Endodermal cell (in vitro differentiated cells): ENCODE data around the gene ROCK2. TPM values are rescaled to one million over a fixed set of nuclear protein-coding genes. Genes with fewer than 3 reads are reported as not detected.

Source experiments
- DNase-seq: peaks from one replicate; pipeline ENCODE4 v3.0.0-alpha.2; 2017
- H3K27ac ChIP-seq: 2 replicates; pipeline ENCODE4 v1.5.1; 2013; ENCODE audit warnings: mild to moderate bottlenecking, low read depth, low read length, moderate library complexity
- H3K27me3 ChIP-seq: 2 replicates; pipeline ENCODE4 v1.6.1; 2013; ENCODE audit warnings: mild to moderate bottlenecking, low read length, moderate library complexity; ENCODE audit not compliant: insufficient read depth, control insufficient read depth, poor library complexity, severe bottlenecking
- H3K36me3 ChIP-seq: 2 replicates; pipeline ENCODE4 v1.7.0; 2013; ENCODE audit warnings: mild to moderate bottlenecking, low read length, moderate library complexity; ENCODE audit not compliant: control insufficient read depth, insufficient read depth
- H3K4me1 ChIP-seq: one replicate; pipeline ENCODE4 v1.7.0; 2013; ENCODE audit warnings: low read length; ENCODE audit not compliant: control insufficient read depth, insufficient read depth
- H3K4me3 ChIP-seq: 2 replicates; pipeline ENCODE4 v1.5.1; 2013; ENCODE audit warnings: mild to moderate bottlenecking, low read length, moderate library complexity
- H3K9ac ChIP-seq: 2 replicates; pipeline ENCODE4 v1.6.1; 2013; ENCODE audit warnings: mild to moderate bottlenecking, low read length, moderate library complexity; ENCODE audit not compliant: poor library complexity, severe bottlenecking; ENCODE audit errors: extremely low read depth
- H3K9me3 ChIP-seq: 2 replicates; pipeline ENCODE4 v1.6.1; 2013; ENCODE audit warnings: mild to moderate bottlenecking, low read length, moderate library complexity; ENCODE audit not compliant: control insufficient read depth
- H3K27ac Mint-ChIP-seq: 2 replicates; pipeline ENCODE4 v1.8.0; 2020; ENCODE audit warnings: mixed read lengths
- H3K27me3 Mint-ChIP-seq: 2 replicates; pipeline ENCODE4 v1.8.0; 2021; ENCODE audit warnings: mild to moderate bottlenecking, mixed read lengths; ENCODE audit not compliant: insufficient read depth
- H3K36me3 Mint-ChIP-seq: 2 replicates; pipeline ENCODE4 v1.8.0; 2020; ENCODE audit warnings: low read depth, mixed read lengths
- H3K4me1 Mint-ChIP-seq: 2 replicates; pipeline ENCODE4 v1.8.0; 2020; ENCODE audit warnings: mixed read lengths
- H3K4me3 Mint-ChIP-seq: 2 replicates; pipeline ENCODE4 v1.8.0; 2020; ENCODE audit warnings: mild to moderate bottlenecking, moderate library complexity, mixed read lengths
- H3K9me3 Mint-ChIP-seq: 2 replicates; pipeline ENCODE4 v1.8.0; 2020; ENCODE audit warnings: mild to moderate bottlenecking, mixed read lengths
- CTCF ChIP-seq: fragments of 200-600 bp; sonication (generic); conservative IDR thresholded peaks from 2 replicates; pipeline ENCODE4 v1.5.0; 2021; ENCODE audit warnings: antibody characterized with exemption, mild to moderate bottlenecking
- WGBS, 2 experiments: methylation state at CpG; one replicate each; pipeline versions ENCODE4 v1.1.5 to v1.1.7; 2013; ENCODE audit warnings: missing lambda C conversion rate in 2 of 2, mixed read lengths in 1 of 2; ENCODE audit not compliant: insufficient coverage in 1 of 2, insufficient read length in 1 of 2; 5-methylcytosine and 5-hydroxymethylcytosine counted together
- total RNA-seq, 2 donors: library from RNA; stranded (reverse); fragmentation: NEBNext Ultra II Directional in 1 of 2; extraction: Animal tissue kit (Norgen Biotek cat#: 25700) in 1 of 2; gene quantifications; 2 replicates in 1 of 2; 3 replicates in 1 of 2; pipeline ENCODE4 v1.2.1, GENCODE V29; 2021

The ROCK2 gene
- total RNA-seq, 2 donors from 2014 or later: 27.2 to 32.6 TPM

GRCh38 chr2:11180653-11181052 is 163.8 kb downstream of the ROCK2 start:
- Histone ChIP-seq H3K9me3 (no peaks in the 10 kb centered on the region), H3K36me3 (peaks cover 50% of the 10 kb centered on the region), H3K27me3 (no peaks in the 10 kb centered on the region), H3K4me3 (no peak overlapping the region), H3K9ac (no peak overlapping the region), H3K4me1 (no peaks in the 10 kb centered on the region), H3K27ac (no peak overlapping the region)
- no peaks in the 10 kb centered on the region for H3K27me3 Mint-ChIP-seq
- no peak overlapping the region for H3K27ac Mint-ChIP-seq
- H3K9me3 Mint-ChIP-seq: no peaks in the 10 kb centered on the region
- H3K36me3 Mint-ChIP-seq: peaks cover 17% of the 10 kb centered on the region
- no peak for TF ChIP-seq CTCF
- no peak overlapping the region for H3K4me3 Mint-ChIP-seq
- no peaks in the 10 kb centered on the region for H3K4me1 Mint-ChIP-seq
- WGBS, 2 experiments: 90 to 92% methylated on average over 2 to 6 of the region's 6 CpGs
- DNase-seq: no peak

GRCh38 chr2:11179899-11180298 is 164.5 kb downstream of the ROCK2 start:
- H3K9ac ChIP-seq: no peak overlapping the region
- no peaks in the 10 kb centered on the region for H3K27me3 ChIP-seq
- H3K4me1 Mint-ChIP-seq: no peaks in the 10 kb centered on the region
- H3K36me3 ChIP-seq: peaks cover 50% of the 10 kb centered on the region
- H3K4me3 Mint-ChIP-seq: no peak overlapping the region
- no peak for DNase-seq
- H3K9me3 ChIP-seq: no peaks in the 10 kb centered on the region
- no peak overlapping the region for H3K27ac ChIP-seq
- no peaks in the 10 kb centered on the region for H3K9me3 Mint-ChIP-seq
- TF ChIP-seq CTCF: no peak
- H3K4me1 ChIP-seq: no peaks in the 10 kb centered on the region
- no peaks in the 10 kb centered on the region for H3K27me3 Mint-ChIP-seq
- H3K36me3 Mint-ChIP-seq: peaks cover 16% of the 10 kb centered on the region
- no peak overlapping the region for H3K27ac Mint-ChIP-seq
- WGBS, 2 experiments: 96 to 97% methylated on average over 3 to 4 of the region's 4 CpGs
- H3K4me3 ChIP-seq: no peak overlapping the region

GRCh38 chr2:11179196-11179595 is 165.2 kb downstream of the ROCK2 start:
- H3K9ac ChIP-seq: no peak overlapping the region
- TF ChIP-seq CTCF: no peak
- H3K9me3 ChIP-seq: no peaks in the 10 kb centered on the region
- no peak overlapping the region for H3K27ac ChIP-seq
- Mint-ChIP-seq H3K36me3 (peaks cover 16% of the 10 kb centered on the region), H3K4me1 (no peaks in the 10 kb centered on the region), H3K27me3 (no peaks in the 10 kb centered on the region), H3K9me3 (no peaks in the 10 kb centered on the region), H3K27ac (no peak overlapping the region), H3K4me3 (no peak overlapping the region)
- 93 to 96% methylated on average over 4 of the region's 4 CpGs for WGBS, 2 experiments
- peaks cover 45% of the 10 kb centered on the region for H3K36me3 ChIP-seq
- no peaks in the 10 kb centered on the region for H3K4me1 ChIP-seq
- DNase-seq: no peak
- H3K27me3 ChIP-seq: no peaks in the 10 kb centered on the region
- no peak overlapping the region for H3K4me3 ChIP-seq
